ENCODE results near the gene DENND4A.
"Not testable (repeated sequence)": the region's sequence is repeated elsewhere in the genome, so short reads cannot be mapped to it uniquely, and the experiment has no call there.

Gene DENND4A

GRCh38 chr15:65638681-65639089, 153.4 kb downstream of the DENND4A start:
- in situ Hi-C loops (cut with HindIII; ENCODE audit: low sequenced_read_pairs): no loop called here

- in situ Hi-C loops (cut with HindIII; ENCODE audit: low sequenced_read_pairs): no loop called here
Observed at GRCh38 chr15:65638109-65638508, 154.0 kb downstream of the DENND4A start.

GRCh38 chr15:65634356-65634755, 157.7 kb downstream of the DENND4A start:
- in situ Hi-C loops (cut with HindIII; ENCODE audit: low sequenced_read_pairs): no loop called here

GRCh38 chr15:65633752-65634151, 158.3 kb downstream of the DENND4A start:
- in situ Hi-C loops (cut with HindIII; ENCODE audit: low sequenced_read_pairs): no loop called here

GRCh38 chr15:65632780-65633375, 159.2 kb downstream of the DENND4A start:
- in situ Hi-C loops (cut with HindIII; ENCODE audit: low sequenced_read_pairs): no loop called here

GRCh38 chr15:65631503-65631902, 160.6 kb downstream of the DENND4A start:
- in situ Hi-C loops (cut with HindIII; ENCODE audit: low sequenced_read_pairs): no loop called here

GRCh38 chr15:65630760-65631159, 161.3 kb downstream of the DENND4A start:
- in situ Hi-C loops (cut with HindIII; ENCODE audit: low sequenced_read_pairs): no loop called here

- in situ Hi-C loops (cut with HindIII; ENCODE audit: low sequenced_read_pairs): no loop called here
Observed at GRCh38 chr15:65629548-65629947, 162.5 kb downstream of the DENND4A start.

GRCh38 chr15:65626856-65627255, 165.2 kb downstream of the DENND4A start:
- in situ Hi-C loops (cut with HindIII; ENCODE audit: low sequenced_read_pairs): no loop called here

- in situ Hi-C loops (cut with HindIII; ENCODE audit: low sequenced_read_pairs): no loop called here
Observed at GRCh38 chr15:65623103-65623502, 169.0 kb downstream of the DENND4A start.

- in situ Hi-C loops (cut with HindIII; ENCODE audit: low sequenced_read_pairs): no loop called here
Observed at GRCh38 chr15:65621638-65622037, 170.5 kb downstream of the DENND4A start, which contains the start of gene SLC24A1. Gene SLC24A1 (plus strand): TSS chr15:65621938. CDS start chr15:65624081, 2,143 bp downstream.

- in situ Hi-C loops (cut with HindIII; ENCODE audit: low sequenced_read_pairs): no loop called here
Observed at GRCh38 chr15:65620833-65621232, 171.3 kb downstream of the DENND4A start.

GRCh38 chr15:65619626-65620290, 172.3 kb downstream of the DENND4A start:
- in situ Hi-C loops (cut with HindIII; ENCODE audit: low sequenced_read_pairs): no loop called here

GRCh38 chr15:65618560-65619109, 173.5 kb downstream of the DENND4A start:
- in situ Hi-C loops (cut with HindIII; ENCODE audit: low sequenced_read_pairs): no loop called here

GRCh38 chr15:65615887-65616286, 176.2 kb downstream of the DENND4A start:
- in situ Hi-C loops (cut with HindIII; ENCODE audit: low sequenced_read_pairs): not testable (repeated sequence)

GRCh38 chr15:65612949-65613744, 178.9 kb downstream of the DENND4A start:
- in situ Hi-C loops (cut with HindIII; ENCODE audit: low sequenced_read_pairs): no loop called here

- in situ Hi-C loops (cut with HindIII; ENCODE audit: low sequenced_read_pairs): no loop called here
Observed at GRCh38 chr15:65612616-65612946, 179.5 kb downstream of the DENND4A start.

- in situ Hi-C loops (cut with HindIII; ENCODE audit: low sequenced_read_pairs): no loop called here
Observed at GRCh38 chr15:65611888-65612615, 180.0 kb downstream of the DENND4A start.

- in situ Hi-C loops (cut with HindIII; ENCODE audit: low sequenced_read_pairs): no loop called here
Observed at GRCh38 chr15:65610871-65611718, 181.0 kb downstream of the DENND4A start, which contains the start of gene INTS14. Gene INTS14 (minus strand): TSS chr15:65611131. CDS start chr15:65607380, 3,751 bp downstream.

Measured in DLD1 (cell line).